B cell (primary cell): Measurements from ENCODE around the gene DLGAP4. TPM values are rescaled to one million over a fixed set of nuclear protein-coding genes. Genes with fewer than 3 reads are reported as not detected.

Source experiments
- ATAC-seq: fragments of 200-7000 bp; cut with Tn5 transposase; one replicate; pipeline ENCODE4 v1.10.0; 2021; ENCODE audit warnings: low read depth, mild to moderate bottlenecking, moderate number of reproducible peaks, moderate library complexity
- CTCF ChIA-PET: fragments of 350-600 bp; sonication (Branson Sonifier 250); formaldehyde crosslinking; loops from one replicate; lab custom pipeline; 2021; ENCODE audit warnings: antibody characterized with exemption, inconsistent platforms; lab: Charles Lee
- POLR2A ChIA-PET: fragments of 350-600 bp; sonication (Branson Sonifier 250); formaldehyde crosslinking; loops from one replicate; lab custom pipeline; 2021; ENCODE audit warnings: antibody characterized with exemption; lab: Charles Lee
- DNase-seq: peaks from one replicate; pipeline ENCODE4 v3.0.0; 2013
- H2AFZ ChIP-seq: 2 replicates; pipeline ENCODE4 v1.6.1; 2012; ENCODE audit warnings: mild to moderate bottlenecking, low read depth, low read length; ENCODE audit not compliant: insufficient read depth, poor library complexity, severe bottlenecking
- H3K27ac ChIP-seq, 2 donors: 1 replicate in 1 of 2; 2 replicates in 1 of 2; pipeline ENCODE4 v1.5.1; 2012 to 2013; ENCODE audit warnings: low read length in 2 of 2, mild to moderate bottlenecking in 2 of 2, moderate library complexity in 1 of 2
- H3K27me3 ChIP-seq, 4 experiments: fragments of 200-600 bp in 1 of 4; sonication (generic) in 1 of 4; replicated peaks in 1 of 4; 1 replicate in 2 of 4; 2 replicates in 2 of 4; pipeline versions ENCODE4 v1.6.1 to v1.7.0; 2013 to 2016; ENCODE audit warnings: low read length in 3 of 4, mild to moderate bottlenecking in 2 of 4, mixed read lengths in 1 of 4, moderate library complexity in 1 of 4; ENCODE audit not compliant: insufficient read depth in 4 of 4, control insufficient read depth in 3 of 4; ENCODE audit errors: control extremely low read depth in 1 of 4
- H3K36me3 ChIP-seq, 2 experiments: replicated peaks in 1 of 2; 1 replicate in 1 of 2; 2 replicates in 1 of 2; pipeline versions ENCODE4 v1.6.1 to v1.7.1; 2013; ENCODE audit warnings: low read length in 1 of 2; ENCODE audit not compliant: insufficient read depth in 2 of 2, control insufficient read depth in 1 of 2; ENCODE audit errors: control extremely low read depth in 1 of 2, extremely low read depth in 1 of 2
- H3K4me1 ChIP-seq, 2 donors: fragments of 200-600 bp in 1 of 2; sonication (generic) in 1 of 2; 1 replicate in 1 of 2; 2 replicates in 1 of 2; pipeline versions ENCODE4 v1.5.1 to v1.6.1; 2013 to 2017; ENCODE audit warnings: low read length in 2 of 2; ENCODE audit not compliant: control insufficient read depth in 2 of 2, insufficient read depth in 2 of 2
- H3K4me2 ChIP-seq: replicated peaks from 2 replicates; pipeline ENCODE3; 2012; ENCODE audit warnings: mild to moderate bottlenecking, low read depth, low read length; ENCODE audit not compliant: poor library complexity, severe bottlenecking
- H3K4me3 ChIP-seq, 5 experiments: fragments of 200-600 bp in 1 of 5; sonication (generic) in 1 of 5; 1 replicate in 3 of 5; 2 replicates in 2 of 5; pipeline versions ENCODE4 v1.5.1 to v1.7.0; 2011 to 2016; ENCODE audit warnings: low read length in 4 of 5, mild to moderate bottlenecking in 4 of 5, low read depth in 2 of 5, control low read depth in 1 of 5, moderate library complexity in 1 of 5; ENCODE audit not compliant: insufficient read depth in 1 of 5; ENCODE audit errors: control extremely low read depth in 1 of 5, extremely low read depth in 1 of 5
- H3K79me2 ChIP-seq: fragments of 200-600 bp; sonication (generic); one replicate; pipeline ENCODE4 v1.6.0; 2016; ENCODE audit warnings: low read length; ENCODE audit not compliant: control insufficient read depth, insufficient read depth
- H3K9ac ChIP-seq: fragments of 200-600 bp; sonication (generic); 2 replicates; pipeline ENCODE4 v1.6.1; 2017; ENCODE audit warnings: mild to moderate bottlenecking, low read length, moderate library complexity
- H3K9me3 ChIP-seq, 3 donors: one replicate each; pipeline versions ENCODE4 v1.6.1 to v1.7.1; 2013; ENCODE audit warnings: low read length in 2 of 3; ENCODE audit not compliant: control insufficient read depth in 2 of 3, insufficient read depth in 1 of 3; ENCODE audit errors: control extremely low read depth in 1 of 3
- H4K20me1 ChIP-seq: 2 replicates; pipeline ENCODE4 v1.6.0; 2012; ENCODE audit warnings: mild to moderate bottlenecking, low read length; ENCODE audit not compliant: insufficient read depth, control insufficient read depth, poor library complexity, severe bottlenecking
- H3K27ac Mint-ChIP-seq: one replicate; pipeline ENCODE4 v1.8.0; 2021; ENCODE audit warnings: mixed read lengths
- H3K27me3 Mint-ChIP-seq: one replicate; pipeline ENCODE4 v1.8.0; 2021; ENCODE audit warnings: mixed read lengths
- H3K4me1 Mint-ChIP-seq: one replicate; pipeline ENCODE4 v1.8.0; 2021; ENCODE audit warnings: mixed read lengths
- H3K4me3 Mint-ChIP-seq: one replicate; pipeline ENCODE4 v1.8.0; 2021; ENCODE audit warnings: mixed read lengths
- H3K9me3 Mint-ChIP-seq: one replicate; pipeline ENCODE4 v1.8.0; 2022; ENCODE audit warnings: mixed read lengths; ENCODE audit not compliant: insufficient read depth
- EZH2 ChIP-seq: IDR thresholded peaks from 2 replicates; pipeline ENCODE4 v1.6.1; 2012; ENCODE audit warnings: borderline replicate concordance, low read depth, mild to moderate bottlenecking, moderate library complexity, low read length; ENCODE audit not compliant: insufficient read depth, poor library complexity, severe bottlenecking
- whole genome bisulfite sequencing: methylation state at CpG from one replicate; pipeline ENCODE4 v1.1.5; 2013; ENCODE audit warnings: missing lambda C conversion rate; ENCODE audit not compliant: insufficient coverage; 5-methylcytosine and 5-hydroxymethylcytosine counted together
- intact Hi-C: fragments of 100-400 bp; cut with micrococcal nuclease; formaldehyde crosslinking; loops from one replicate; pipeline ENCODE4 v1.10.0; 2022
- polyA plus RNA-seq: library from polyadenylated mRNA; depleted of rRNA; stranded (reverse); fragments of >200 nt; gene quantifications from 2 replicates; pipeline ENCODE4 v1.2.3, GENCODE V29; 2012
- total RNA-seq, 2 donors: library from RNA; stranded (reverse); fragments of 120-200 nt in 1 of 2; gene quantifications; 1 replicate in 1 of 2; 2 replicates in 1 of 2; pipeline versions ENCODE4 v1.2.3 to v1.2.4, GENCODE V29; 2013 to 2022
- TF ChIP-seq, protein P1 (sequence below): fragments of 200-600 bp; IDR thresholded peaks from one replicate; pipeline ENCODE4 v1.8.0; 2022; ENCODE audit warnings: antibody characterized with exemption, mild to moderate bottlenecking

The DLGAP4 gene
- total and polyA plus RNA-seq, 2 donors (not counting 1 experiment from before 2014, with no cell fraction given) = 68.8 to 87.8 TPM

DNA sequence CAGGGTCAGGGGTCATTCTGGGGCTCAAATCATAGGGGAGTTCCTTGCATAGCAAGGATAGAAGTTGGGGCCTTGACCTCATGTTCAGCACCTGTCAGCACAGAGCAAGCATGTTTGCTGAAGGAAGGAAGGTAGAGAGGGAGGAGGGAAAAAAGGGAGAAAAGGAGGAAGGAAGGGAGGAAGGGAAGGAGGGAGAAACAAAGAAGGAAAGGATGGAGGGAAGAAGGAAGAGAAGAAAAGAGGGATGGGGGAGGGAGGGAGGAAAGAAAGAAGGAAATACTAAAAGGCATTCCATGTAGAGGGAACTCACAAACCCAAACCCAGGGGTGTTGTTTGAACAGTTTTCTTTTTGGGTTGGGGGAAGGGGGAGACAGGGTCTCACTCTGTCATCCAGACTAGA is 80.1 kb downstream of the DLGAP4 start:
- CTCF ChIA-PET = no interaction called here
- no peak for ATAC-seq

DNA sequence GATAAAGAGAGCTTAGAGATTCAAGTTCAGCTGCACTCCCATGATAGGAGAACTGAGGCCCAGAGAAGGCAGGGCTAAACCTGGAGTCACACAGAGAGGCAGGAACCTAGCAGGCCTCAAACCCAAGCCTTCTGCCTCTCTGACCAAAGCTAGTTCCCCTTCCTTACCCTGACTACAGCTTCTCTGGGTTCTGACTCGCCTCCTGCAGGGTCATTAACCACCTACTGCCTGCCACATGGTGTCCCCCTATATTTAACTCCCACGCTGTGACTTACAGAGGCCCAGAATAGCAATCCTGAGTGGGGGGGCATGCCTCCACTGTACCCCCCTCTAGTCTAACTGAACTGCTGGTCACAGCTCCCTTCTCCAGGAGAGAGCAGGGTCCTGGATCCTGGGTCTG is 84.1 kb downstream of the DLGAP4 start:
- no peak overlapping the region for H3K4me2 ChIP-seq
- no peak overlapping the region for H2AFZ ChIP-seq
- H3K79me2 ChIP-seq = no peaks in the 10 kb centered on the region
- POLR2A ChIA-PET = no interaction called here
- Mint-ChIP-seq H3K9me3 (no peaks in the 10 kb centered on the region), H3K27ac (no peak overlapping the region), H3K4me1 (no peaks in the 10 kb centered on the region), H3K4me3 (no peak overlapping the region), H3K27me3 (peaks cover 48% of the 10 kb centered on the region)
- no peak overlapping the region for H3K9ac ChIP-seq
- no peaks in the 10 kb centered on the region for H3K4me1 ChIP-seq
- H3K36me3 ChIP-seq = no peaks in the 10 kb centered on the region
- 63% methylated on average over 1 of the region's 2 CpGs for WGBS
- peaks cover 0 to 4% (median under 1%) of the 10 kb centered on the region in 4 experiments for H3K27me3 ChIP-seq
- intact Hi-C loops = no loop called here
- no peaks in the 10 kb centered on the region for H4K20me1 ChIP-seq
- H3K9me3 ChIP-seq = peaks cover 0 to 2% (median 0%) of the 10 kb centered on the region in 3 donors
- no peak overlapping the region for H3K4me3 ChIP-seq
- CTCF ChIA-PET = no interaction called here
- TF ChIP-seq, protein P1, sequence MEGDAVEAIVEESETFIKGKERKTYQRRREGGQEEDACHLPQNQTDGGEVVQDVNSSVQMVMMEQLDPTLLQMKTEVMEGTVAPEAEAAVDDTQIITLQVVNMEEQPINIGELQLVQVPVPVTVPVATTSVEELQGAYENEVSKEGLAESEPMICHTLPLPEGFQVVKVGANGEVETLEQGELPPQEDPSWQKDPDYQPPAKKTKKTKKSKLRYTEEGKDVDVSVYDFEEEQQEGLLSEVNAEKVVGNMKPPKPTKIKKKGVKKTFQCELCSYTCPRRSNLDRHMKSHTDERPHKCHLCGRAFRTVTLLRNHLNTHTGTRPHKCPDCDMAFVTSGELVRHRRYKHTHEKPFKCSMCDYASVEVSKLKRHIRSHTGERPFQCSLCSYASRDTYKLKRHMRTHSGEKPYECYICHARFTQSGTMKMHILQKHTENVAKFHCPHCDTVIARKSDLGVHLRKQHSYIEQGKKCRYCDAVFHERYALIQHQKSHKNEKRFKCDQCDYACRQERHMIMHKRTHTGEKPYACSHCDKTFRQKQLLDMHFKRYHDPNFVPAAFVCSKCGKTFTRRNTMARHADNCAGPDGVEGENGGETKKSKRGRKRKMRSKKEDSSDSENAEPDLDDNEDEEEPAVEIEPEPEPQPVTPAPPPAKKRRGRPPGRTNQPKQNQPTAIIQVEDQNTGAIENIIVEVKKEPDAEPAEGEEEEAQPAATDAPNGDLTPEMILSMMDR = no peak
- TF ChIP-seq EZH2 = no peak
- ATAC-seq (no peak), DNase-seq (no peak)
- H3K27ac ChIP-seq = no peak overlapping the region

More for the DNA sequence above, 80.1 kb downstream of the DLGAP4 start:
- H3K27me3 ChIP-seq = peaks cover 0 to 7% (median 3%) of the 10 kb centered on the region in 4 experiments
- no peak overlapping the region for H3K4me3 ChIP-seq
- H3K4me3 Mint-ChIP-seq = no peak overlapping the region
- H3K36me3 ChIP-seq = no peaks in the 10 kb centered on the region
- peaks cover 0 to 2% (median 0%) of the 10 kb centered on the region in 3 donors for H3K9me3 ChIP-seq
- H3K27me3 Mint-ChIP-seq = peaks cover 47% of the 10 kb centered on the region
- H3K4me1 Mint-ChIP-seq = no peaks in the 10 kb centered on the region
- no peak overlapping the region for H3K4me2 ChIP-seq
- no peaks in the 10 kb centered on the region for H4K20me1 ChIP-seq
- H3K4me1 ChIP-seq = no peaks in the 10 kb centered on the region
- no peak overlapping the region for H3K27ac ChIP-seq
- DNase-seq = no peak
- no peaks in the 10 kb centered on the region for H3K9me3 Mint-ChIP-seq
- H3K27ac Mint-ChIP-seq = no peak overlapping the region
- no peak for TF ChIP-seq EZH2
- TF ChIP-seq, protein P1 = no peak
- POLR2A ChIA-PET = no interaction called here
- H2AFZ ChIP-seq = no peak overlapping the region
- intact Hi-C loops = no loop called here
- no peaks in the 10 kb centered on the region for H3K79me2 ChIP-seq
- no peak overlapping the region for H3K9ac ChIP-seq
